OCI-LY7 (cell line): ENCODE measurements around the gene PLA2R1. TPM values are rescaled to one million over a fixed set of nuclear protein-coding genes. Genes with fewer than 3 reads are reported as not detected.
"Not testable (repeated sequence)": the region's sequence is repeated elsewhere in the genome, so short reads cannot be mapped to it uniquely, and the experiment has no call there.

Experiments
- BruUV-seq: library from RNA; stranded (reverse); fragments of 400-500 nt; replicated peaks from 2 replicates; lab custom pipeline; 2021; lab: Mats Ljungman, UMichigan
- CTCF ChIA-PET: fragments of 300-600 bp; sonication (Branson Sonifier 250); formaldehyde crosslinking; loops from one replicate; lab custom pipeline; 2022; ENCODE audit warnings: antibody characterized with exemption; ENCODE audit not compliant: unreplicated experiment; lab: Charles Lee
- POLR2A ChIA-PET: fragments of 300-600 bp; sonication (Branson Sonifier 250); formaldehyde crosslinking; loops from one replicate; lab custom pipeline; 2022; ENCODE audit warnings: antibody characterized with exemption; lab: Charles Lee
- DNase-seq: peaks from one replicate; pipeline ENCODE4 v3.0.0-alpha.2; 2015; ENCODE audit warnings: low spot score
- H2AFZ ChIP-seq: fragments of 200-600 bp; sonication (generic), shearing (Covaris generic); 2 replicates; pipeline ENCODE4 v1.6.1; 2014; ENCODE audit warnings: mild to moderate bottlenecking, antibody characterized with exemption, low read length, moderate library complexity
- H3K27ac ChIP-seq: fragments of 200-600 bp; sonication (generic); 2 replicates; pipeline ENCODE4 v1.5.1; 2014; ENCODE audit warnings: mixed run types, low read depth, mild to moderate bottlenecking, moderate library complexity, low read length, inconsistent platforms; ENCODE audit not compliant: poor library complexity, severe bottlenecking
- H3K36me3 ChIP-seq: fragments of 200-600 bp; sonication (generic); 2 replicates; pipeline ENCODE4 v1.6.1; 2014; ENCODE audit warnings: mild to moderate bottlenecking, antibody characterized with exemption, low read length, moderate library complexity, mixed read lengths; ENCODE audit not compliant: insufficient read depth
- H3K4me1 ChIP-seq: fragments of 200-600 bp; sonication (generic); 2 replicates; pipeline ENCODE4 v1.5.1; 2014; ENCODE audit warnings: mild to moderate bottlenecking, low read length; ENCODE audit not compliant: insufficient read depth, poor library complexity, severe bottlenecking
- H3K4me2 ChIP-seq: fragments of 200-600 bp; sonication (generic); 2 replicates; pipeline ENCODE4 v1.6.1; 2014; ENCODE audit warnings: mild to moderate bottlenecking, low read length
- H3K4me3 ChIP-seq: fragments of 200-600 bp; sonication (generic); 2 replicates; pipeline ENCODE4 v1.5.1; 2014; ENCODE audit warnings: mild to moderate bottlenecking, low read depth, low read length; ENCODE audit not compliant: poor library complexity, severe bottlenecking
- H3K79me2 ChIP-seq: fragments of 200-600 bp; sonication (generic); 2 replicates; pipeline ENCODE4 v1.6.1; 2016; ENCODE audit warnings: low read depth, mild to moderate bottlenecking, low read length, moderate library complexity, mixed read lengths; ENCODE audit not compliant: insufficient read depth
- H3K9me2 ChIP-seq: fragments of 200-600 bp; sonication (generic); 2 replicates; pipeline ENCODE4 v1.6.1; 2016; ENCODE audit warnings: mild to moderate bottlenecking, low read length, mixed read lengths; ENCODE audit not compliant: insufficient read depth
- H3K9me3 ChIP-seq: fragments of 200-600 bp; sonication (generic); 2 replicates; pipeline ENCODE4 v1.6.1; 2014; ENCODE audit warnings: mild to moderate bottlenecking, mixed run types, low read length, mixed read lengths
- H4K20me1 ChIP-seq: fragments of 200-600 bp; sonication (generic); 2 replicates; pipeline ENCODE4 v1.6.1; 2014; ENCODE audit warnings: mild to moderate bottlenecking, antibody characterized with exemption, low read length, moderate library complexity, mixed read lengths; ENCODE audit not compliant: insufficient read depth
- CTCF ChIP-seq: fragments of 200-600 bp; sonication (generic); conservative IDR thresholded peaks from 2 replicates; pipeline ENCODE4 v1.5.1; 2014; ENCODE audit warnings: mild to moderate bottlenecking, antibody characterized with exemption, low read length, moderate library complexity, mixed read lengths
- EZH2phosphoT487 ChIP-seq: fragments of 200-600 bp; sonication (generic); IDR thresholded peaks from 2 replicates; pipeline ENCODE4 v1.6.1; 2018; ENCODE audit warnings: low read depth, borderline replicate concordance, mild to moderate bottlenecking, mixed run types, antibody characterized with exemption, low read length, moderate library complexity, mixed read lengths
- intact Hi-C: fragments of 100-400 bp; cut with micrococcal nuclease; formaldehyde crosslinking; loops from one replicate; pipeline ENCODE4 v1.10.0; 2022; ENCODE audit not compliant: unreplicated experiment
- total RNA-seq, 2 experiments: library from RNA; depleted of rRNA in 1 of 2; stranded (reverse); fragments of >200 nt in 1 of 2; shearing (Covaris generic) in 1 of 2; gene quantifications; 2 replicates each; pipeline ENCODE4 v1.2.3, GENCODE V29; 2014 to 2022

Gene PLA2R1
- total RNA-seq, 2 experiments from 2014 or later: not detected

DNA sequence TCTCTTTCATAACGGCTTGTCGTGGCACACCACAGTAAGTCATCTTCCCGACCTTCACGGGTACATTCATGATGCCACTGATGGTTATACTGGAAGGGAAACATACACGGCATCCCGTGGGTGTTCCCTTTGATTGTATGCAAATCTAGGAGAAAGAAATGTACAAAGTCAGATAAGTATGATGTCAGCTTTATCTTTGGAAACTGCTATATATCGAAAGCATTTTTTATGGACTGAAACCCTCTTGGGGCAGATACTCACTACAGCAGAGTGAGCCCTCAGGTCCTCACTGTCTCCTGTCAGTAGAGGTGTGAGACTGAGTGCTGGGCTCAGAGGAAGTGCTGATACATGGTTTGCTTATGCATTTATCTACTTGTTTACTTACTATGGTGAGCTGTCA is 20.4 kb downstream of the PLA2R1 start:
- Histone ChIP-seq H3K79me2 (no peaks in the 10 kb centered on the region), H2AFZ (no peak overlapping the region), H3K4me2 (no peak overlapping the region), H3K4me1 (no peaks in the 10 kb centered on the region), H3K36me3 (no peaks in the 10 kb centered on the region), H3K4me3 (no peak overlapping the region), H3K27ac (no peak overlapping the region), H3K9me2 (no peaks in the 10 kb centered on the region), H4K20me1 (no peaks in the 10 kb centered on the region), H3K9me3 (no peaks in the 10 kb centered on the region)
- TF ChIP-seq EZH2phosphoT487 (no peak), CTCF (no peak)
- BruUV-seq: no TSS peak
- POLR2A ChIA-PET: no interaction called here
- no peak for DNase-seq
- intact Hi-C loops: no loop called here
- CTCF ChIA-PET: interaction anchor here (0.6 kb wide), 1 partner anchor 1334 kb away, joined by 3 read pairs; no protein-coding TSS in a partner anchor

DNA sequence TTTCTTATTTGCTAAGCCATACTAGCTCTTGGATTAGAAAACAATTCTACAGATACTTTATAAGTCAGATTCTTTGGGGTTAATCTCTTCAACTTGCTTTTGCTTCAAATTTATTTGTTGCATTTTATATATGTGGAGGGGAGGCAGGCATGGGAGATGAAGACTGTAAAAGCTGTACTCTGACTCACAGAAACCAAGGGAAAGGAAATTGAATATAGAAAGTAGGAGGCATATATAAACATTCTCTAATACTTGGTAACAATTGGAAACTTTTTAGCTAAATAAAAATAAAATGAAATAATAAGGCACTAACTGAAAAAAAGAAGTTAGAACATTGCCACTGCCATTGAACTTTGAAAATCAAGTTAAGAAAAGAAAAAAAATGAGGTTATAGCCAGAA is 21.3 kb downstream of the PLA2R1 start:
- ChIA-PET CTCF (no interaction called here), POLR2A (interaction anchor here (0.6 kb wide), 1 partner anchor 649 kb away, joined by 4 read pairs; no protein-coding TSS in a partner anchor)
- H4K20me1 ChIP-seq: no peaks in the 10 kb centered on the region
- no TSS peak for BruUV-seq
- H3K36me3 ChIP-seq: no peaks in the 10 kb centered on the region
- H2AFZ ChIP-seq: no peak overlapping the region
- no peak overlapping the region for H3K4me3 ChIP-seq
- H3K27ac ChIP-seq: no peak overlapping the region
- H3K79me2 ChIP-seq: no peaks in the 10 kb centered on the region
- no peaks in the 10 kb centered on the region for H3K9me3 ChIP-seq
- intact Hi-C loops: no loop called here
- no peaks in the 10 kb centered on the region for H3K9me2 ChIP-seq
- no peak for DNase-seq
- no peak for TF ChIP-seq EZH2phosphoT487
- TF ChIP-seq CTCF: no peak
- H3K4me1 ChIP-seq: no peaks in the 10 kb centered on the region
- H3K4me2 ChIP-seq: no peak overlapping the region

- intact Hi-C loops: no loop called here
- H3K4me1 ChIP-seq: no peaks in the 10 kb centered on the region
- CTCF ChIA-PET: no interaction called here
- no peaks in the 10 kb centered on the region for H4K20me1 ChIP-seq
- H2AFZ ChIP-seq: no peak overlapping the region
- no TSS peak for BruUV-seq
- no peak for TF ChIP-seq CTCF
- TF ChIP-seq EZH2phosphoT487: no peak
- DNase-seq: no peak
- no peaks in the 10 kb centered on the region for H3K9me2 ChIP-seq
- H3K79me2 ChIP-seq: no peaks in the 10 kb centered on the region
- H3K36me3 ChIP-seq: no peaks in the 10 kb centered on the region
- H3K9me3 ChIP-seq: no peaks in the 10 kb centered on the region
- no peak overlapping the region for H3K27ac ChIP-seq
- POLR2A ChIA-PET: interaction anchor here (0.6 kb wide), 2 partner anchors 91 to 304 kb away, joined by 3 to 4 read pairs; no protein-coding TSS in a partner anchor
- no peak overlapping the region for H3K4me2 ChIP-seq
- H3K4me3 ChIP-seq: no peak overlapping the region
These were observed 23.1 kb downstream of the PLA2R1 start for GRCh38 chr2:160039166-160039903.

DNA sequence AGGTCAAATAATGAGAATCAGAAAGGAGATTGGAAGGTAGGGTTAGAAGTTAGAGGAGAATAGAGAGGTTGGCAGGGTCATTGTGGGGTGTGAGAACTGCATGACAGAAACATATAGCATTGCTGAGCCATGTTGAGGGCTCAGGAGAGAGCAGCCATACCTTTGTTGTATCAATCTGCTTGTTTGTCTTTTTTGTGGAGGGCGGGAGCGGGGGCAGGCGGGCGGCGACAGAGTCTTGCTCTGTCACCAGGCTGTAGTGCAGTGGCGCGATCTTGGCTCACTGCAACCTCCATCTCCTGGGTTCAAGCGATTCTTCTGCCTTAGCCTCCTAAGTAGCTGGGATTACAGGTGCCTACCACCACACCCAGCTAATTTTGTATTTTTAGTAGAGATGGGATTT is 23.8 kb downstream of the PLA2R1 start:
- CTCF ChIA-PET, H3K4me2 ChIP-seq, H3K27ac ChIP-seq, H4K20me1 ChIP-seq, H3K79me2 ChIP-seq, H3K36me3 ChIP-seq, H3K9me3 ChIP-seq, DNase-seq, H3K4me3 ChIP-seq, H2AFZ ChIP-seq, intact Hi-C loops, H3K4me1 ChIP-seq, BruUV-seq, H3K9me2 ChIP-seq: not testable (repeated sequence)
- POLR2A ChIA-PET: interaction anchor here (0.6 kb wide), 1 partner anchor 304 kb away, joined by 4 read pairs; no protein-coding TSS in a partner anchor
